Cardiac fibroblast (primary cell): ENCODE measurements around the gene SRP14.
"Not testable (repeated sequence)": the region's sequence is repeated elsewhere in the genome, so short reads cannot be mapped to it uniquely, and the experiment has no call there.

Experiments
- DNase-seq, 2 donors: peaks; one replicate each; pipeline versions ENCODE4 v3.0.0 to v3.0.0-alpha.2; 2010; ENCODE audit warnings: low read depth in 2 of 2
- H3K4me3 ChIP-seq, 2 donors: replicated peaks in 1 of 2; 1 replicate in 1 of 2; 2 replicates in 1 of 2; pipeline ENCODE4 v1.5.1; 2011; ENCODE audit warnings: low read depth in 2 of 2, low read length in 2 of 2, mild to moderate bottlenecking in 2 of 2, moderate library complexity in 1 of 2
- CTCF ChIP-seq: IDR thresholded peaks from one replicate; pipeline ENCODE4 v1.5.1; 2011; ENCODE audit warnings: low read depth, mild to moderate bottlenecking, low read length, inconsistent platforms

The SRP14 gene

GRCh38 chr15:40040770-40041169, 1.8 kb upstream of the SRP14 start:
- DNase-seq = no peak
- no peak for TF ChIP-seq CTCF

GRCh38 chr15:40040293-40040635, 1.3 kb upstream of the SRP14 start:
- no peak overlapping the region for H3K4me3 ChIP-seq
- DNase-seq = no peak

More at GRCh38 chr15:40040770-40041169, 1.8 kb upstream of the SRP14 start:
- H3K4me3 ChIP-seq = no peak overlapping the region

GRCh38 chr15:40038275-40038637, 725 bp downstream of the SRP14 start:
- no peak for TF ChIP-seq CTCF
- peak; percentile 30 to 50 for DNase-seq
- H3K4me3 ChIP-seq = peak overlapping the region; percentile 86 to 90

More at GRCh38 chr15:40040293-40040635, 1.3 kb upstream of the SRP14 start:
- TF ChIP-seq CTCF = no peak

- DNase-seq = no peak
- peak overlapping the region; percentile 86 to 90 for H3K4me3 ChIP-seq
- no peak for TF ChIP-seq CTCF
These were observed 1.3 kb downstream of the SRP14 start for GRCh38 chr15:40037721-40038120.

GRCh38 chr15:40035182-40035581, 3.8 kb downstream of the SRP14 start:
- not testable (repeated sequence) for DNase-seq, H3K4me3 ChIP-seq

GRCh38 chr15:40034186-40034946, 4.6 kb downstream of the SRP14 start:
- no peak for DNase-seq
- H3K4me3 ChIP-seq = no peak overlapping the region
- TF ChIP-seq CTCF = no peak

- no peak overlapping the region for H3K4me3 ChIP-seq
- no peak for TF ChIP-seq CTCF
- DNase-seq = no peak
These were observed 6.7 kb downstream of the SRP14 start for GRCh38 chr15:40032125-40032839.
